Muscle of leg (tissue), 11 donors: ENCODE data around the gene EYS. TPM values are rescaled to one million over a fixed set of nuclear protein-coding genes. Genes with fewer than 3 reads are reported as not detected.
A peak's percentile ranks its signal among the peaks of the same experiment; 100 is the strongest.

Experiments used
- DNase-seq: peaks from one replicate; pipeline ENCODE4 v3.0.0; 2013
- H3K27ac ChIP-seq: one replicate; pipeline ENCODE4 v1.5.1; 2013; ENCODE audit warnings: mild to moderate bottlenecking, low read length, control low read depth
- H3K27me3 ChIP-seq: one replicate; pipeline ENCODE4 v1.6.1; 2013; ENCODE audit warnings: low read length; ENCODE audit not compliant: control insufficient read depth, insufficient read depth
- H3K36me3 ChIP-seq: one replicate; pipeline ENCODE4 v1.6.1; 2013; ENCODE audit warnings: low read length; ENCODE audit not compliant: control insufficient read depth, insufficient read depth
- H3K4me1 ChIP-seq: one replicate; pipeline ENCODE4 v1.6.1; 2013; ENCODE audit warnings: low read length; ENCODE audit not compliant: control insufficient read depth, insufficient read depth
- H3K4me3 ChIP-seq: one replicate; pipeline ENCODE4 v1.5.1; 2013; ENCODE audit warnings: low read length, control low read depth
- H3K9me3 ChIP-seq: replicated peaks from 2 replicates; pipeline ENCODE4 v1.6.1; 2013; ENCODE audit warnings: low read depth, low read length; ENCODE audit not compliant: control insufficient read depth
- WGBS: methylation state at CpG from one replicate; pipeline ENCODE4 v1.1.5; 2013; ENCODE audit warnings: missing lambda C conversion rate; ENCODE audit not compliant: insufficient coverage; 5-methylcytosine and 5-hydroxymethylcytosine counted together
- polyA plus RNA-seq, 8 donors: library from polyadenylated mRNA; unstranded; fragments of 120-200 nt; gene quantifications; one replicate each; pipeline versions ENCODE4 v1.2.1 to v1.2.3, GENCODE V29; 2013; ENCODE audit warnings: inconsistent platforms in 1 of 8, low replicate concordance in 1 of 8; ENCODE audit not compliant: insufficient read length in 8 of 8, insufficient read depth in 1 of 8
- total RNA-seq: library from RNA; stranded (reverse); fragments of 120-200 nt; gene quantifications from one replicate; pipeline ENCODE4 v1.2.4, GENCODE V29; 2013

Gene EYS
- total and polyA plus RNA-seq, 9 donors: 0.24 to 1.1 (median 0.66) TPM

DNA sequence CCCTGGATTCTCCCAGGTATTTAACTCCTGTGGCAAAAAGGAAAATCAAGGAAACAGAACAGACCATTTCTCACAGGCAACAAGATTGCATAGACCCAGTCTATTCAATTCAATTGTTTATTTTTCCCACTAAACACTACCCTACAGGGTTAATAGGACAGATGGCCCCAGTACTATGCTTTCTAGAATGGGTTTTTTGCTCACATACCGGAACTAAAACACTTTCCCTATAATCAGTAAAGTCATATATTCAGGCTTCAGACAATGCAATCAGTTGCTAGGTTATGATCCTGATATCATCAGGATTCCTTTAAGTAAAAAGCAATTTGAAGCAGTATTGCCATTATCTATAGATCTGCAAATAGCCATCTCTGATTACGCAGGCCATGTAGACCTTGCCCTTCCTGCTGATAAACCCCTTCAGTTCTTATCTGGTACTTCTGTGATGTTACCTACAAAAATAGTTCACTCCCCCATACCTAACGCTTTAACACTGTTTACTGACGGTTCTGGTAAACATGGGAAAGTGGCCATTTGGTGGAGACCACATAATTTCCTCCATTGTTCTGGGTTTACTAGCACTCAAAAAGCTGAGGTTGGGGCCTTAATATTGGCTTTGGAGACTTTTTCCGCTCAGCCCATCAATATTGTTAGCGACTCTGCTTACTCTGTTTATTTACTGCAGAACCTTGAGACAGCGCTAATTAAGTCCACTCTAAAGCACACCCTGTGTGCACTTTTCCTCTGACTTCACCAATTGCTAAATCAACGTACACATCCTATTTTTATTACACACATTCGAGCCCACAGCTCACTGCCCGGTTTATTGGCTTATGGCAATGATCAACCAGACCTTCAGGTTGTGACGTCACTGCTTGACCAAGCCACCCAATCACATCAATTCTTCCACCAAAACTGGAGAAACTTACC is 1405.5 kb downstream of the EYS start:
- Histone ChIP-seq H3K27ac (no peak overlapping the region), H3K27me3 (no peaks in the 10 kb centered on the region), H3K36me3 (no peaks in the 10 kb centered on the region), H3K4me1 (no peaks in the 10 kb centered on the region), H3K9me3 (peaks cover 6% of the 10 kb centered on the region), H3K4me3 (no peak overlapping the region)
- WGBS: 92% methylated on average over 7 of the region's 11 CpGs
- no peak for DNase-seq

DNA sequence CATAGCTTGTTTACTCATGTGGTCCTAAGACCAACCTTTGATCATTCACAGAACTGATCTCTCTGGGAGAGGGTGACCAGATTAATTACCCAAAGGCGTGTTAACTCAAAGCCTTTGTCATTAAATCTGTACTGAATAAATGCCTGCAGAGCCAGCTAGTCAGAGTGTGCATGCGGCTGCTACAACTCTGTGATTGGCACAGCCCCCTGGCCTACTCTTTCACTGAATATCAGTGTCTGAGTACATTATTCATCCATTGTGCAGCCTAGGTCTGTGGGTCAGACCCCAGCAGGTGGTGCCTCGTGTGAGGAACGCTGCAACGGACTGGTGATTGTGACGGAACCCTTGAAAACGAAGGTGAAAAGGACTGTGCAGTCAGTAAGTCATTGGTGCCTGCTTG is 1407.8 kb downstream of the EYS start:
- 90% methylated on average over 7 of the region's 7 CpGs for WGBS
- Histone ChIP-seq H3K27ac (no peak overlapping the region), H3K9me3 (peaks cover 6% of the 10 kb centered on the region)

DNA sequence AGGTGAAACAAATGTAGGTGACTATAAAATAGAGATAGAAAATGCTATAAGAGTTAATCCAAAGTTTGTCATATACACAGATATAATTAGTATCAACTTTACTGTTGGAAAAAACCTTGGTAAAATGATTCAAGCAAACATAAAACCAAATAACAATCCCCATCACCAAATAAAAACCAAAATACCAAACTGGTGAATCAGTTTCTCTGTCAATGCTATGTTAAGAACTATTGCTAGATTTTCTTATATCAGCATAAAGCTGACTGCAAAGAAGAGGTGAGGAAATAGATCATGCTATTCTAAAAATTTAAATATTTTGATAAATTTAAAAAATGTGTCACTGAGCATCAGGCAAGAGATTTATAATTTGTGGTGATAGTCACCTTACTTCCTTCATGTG is 1413.0 kb downstream of the EYS start:
- no peak for DNase-seq
- Histone ChIP-seq H3K4me3 (no peak overlapping the region), H3K27ac (no peak overlapping the region)

More for the DNA sequence above, 1407.8 kb downstream of the EYS start:
- H3K27me3 ChIP-seq: no peaks in the 10 kb centered on the region
- no peaks in the 10 kb centered on the region for H3K36me3 ChIP-seq
- H3K4me3 ChIP-seq: no peak overlapping the region
- DNase-seq: no peak
- H3K4me1 ChIP-seq: no peaks in the 10 kb centered on the region

DNA sequence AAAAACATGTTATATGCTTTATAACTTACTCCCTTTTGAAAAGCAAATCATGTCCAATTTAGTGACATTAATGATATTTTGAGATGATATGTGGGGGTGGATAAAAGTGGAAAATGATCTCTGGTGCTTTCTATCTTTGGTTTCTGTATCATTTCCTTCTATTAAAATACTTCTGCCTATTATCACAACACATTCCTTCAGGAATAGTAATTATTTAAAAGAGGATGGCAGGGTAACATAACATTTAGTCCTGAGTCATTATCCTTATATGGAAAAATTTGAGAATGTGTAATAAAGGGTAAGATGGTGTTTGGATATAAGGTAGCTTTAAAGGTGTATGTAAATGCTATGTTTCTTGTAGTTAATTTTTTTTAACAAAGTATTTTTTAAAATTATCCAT is 1413.7 kb downstream of the EYS start:
- Histone ChIP-seq H3K9me3 (no peaks in the 10 kb centered on the region), H3K27ac (no peak overlapping the region), H3K4me1 (no peaks in the 10 kb centered on the region), H3K36me3 (no peaks in the 10 kb centered on the region), H3K27me3 (no peaks in the 10 kb centered on the region), H3K4me3 (no peak overlapping the region)
- DNase-seq: no peak

More for the DNA sequence above, 1413.0 kb downstream of the EYS start:
- H3K36me3 ChIP-seq: no peaks in the 10 kb centered on the region
- H3K9me3 ChIP-seq: no peaks in the 10 kb centered on the region
- no peaks in the 10 kb centered on the region for H3K4me1 ChIP-seq
- no peaks in the 10 kb centered on the region for H3K27me3 ChIP-seq

DNA sequence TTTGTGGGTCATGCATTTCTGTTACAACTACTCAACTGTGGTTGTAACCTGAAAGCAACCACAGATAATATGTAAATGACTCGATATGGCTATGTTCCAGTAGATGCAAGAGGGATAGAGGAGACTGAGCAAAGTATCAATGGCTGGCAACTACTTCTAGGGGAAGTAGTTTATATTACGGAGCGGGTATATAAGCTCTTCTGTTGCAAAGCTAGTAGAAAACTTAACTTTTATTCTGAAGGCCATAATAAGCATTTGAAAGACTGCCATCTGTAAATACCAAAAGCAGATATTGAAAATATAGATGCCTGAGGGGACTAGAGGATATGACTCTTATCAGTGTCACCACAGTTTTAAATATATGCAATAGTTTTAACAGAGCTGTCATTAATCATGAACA is 1416.2 kb downstream of the EYS start:
- H3K27me3 ChIP-seq: no peaks in the 10 kb centered on the region
- WGBS: no CpG with 5 or more reads among the region's 3 CpGs
- no peak for DNase-seq
- no peak overlapping the region for H3K4me3 ChIP-seq
- H3K4me1 ChIP-seq: no peaks in the 10 kb centered on the region
- no peaks in the 10 kb centered on the region for H3K9me3 ChIP-seq
- H3K27ac ChIP-seq: no peak overlapping the region
- H3K36me3 ChIP-seq: no peaks in the 10 kb centered on the region

DNA sequence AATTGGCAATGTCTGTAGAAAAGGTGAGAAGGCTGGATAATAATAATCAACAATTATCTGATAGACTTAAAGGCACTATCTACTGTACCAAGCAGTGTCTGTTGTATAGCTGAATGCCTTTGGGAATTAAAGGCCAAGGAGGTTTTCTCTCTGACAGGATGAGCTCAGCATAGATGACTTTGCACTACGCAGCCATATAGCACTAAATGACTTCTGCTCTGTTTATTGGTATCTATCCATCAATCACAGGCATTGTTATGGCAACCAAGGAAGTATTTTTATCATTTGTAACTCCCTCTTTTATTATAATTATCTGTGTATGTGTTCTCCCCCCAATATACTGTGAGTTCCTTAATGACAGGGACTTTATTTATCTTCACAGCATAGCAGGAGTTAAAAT is 1417.1 kb downstream of the EYS start:
- Histone ChIP-seq H3K27me3 (no peaks in the 10 kb centered on the region), H3K4me3 (no peak overlapping the region), H3K27ac (no peak overlapping the region), H3K9me3 (no peaks in the 10 kb centered on the region), H3K36me3 (no peaks in the 10 kb centered on the region), H3K4me1 (no peaks in the 10 kb centered on the region)
- WGBS: no CpG with 5 or more reads among the region's 1 CpG
- DNase-seq: no peak

DNA sequence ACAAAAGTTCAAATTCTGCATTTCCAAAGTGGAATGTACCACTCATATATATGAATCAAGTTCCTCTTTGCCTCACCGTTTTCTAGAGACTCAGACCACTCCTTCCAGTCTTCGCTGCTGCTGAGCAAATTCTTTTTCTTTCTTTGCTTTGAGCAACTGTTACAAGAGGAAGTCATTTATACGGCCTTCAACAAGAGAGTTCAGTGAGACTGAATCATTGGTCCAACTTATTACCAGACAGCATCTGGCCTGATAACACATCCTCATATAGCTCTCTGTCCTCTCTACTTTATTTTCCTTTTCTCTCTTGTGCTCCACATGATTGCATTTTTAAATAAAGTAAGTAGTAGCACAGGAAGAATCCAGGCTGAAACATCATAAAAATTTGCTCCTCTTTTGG is 1418.7 kb downstream of the EYS start:
- Histone ChIP-seq H3K27ac (no peak overlapping the region), H3K9me3 (no peaks in the 10 kb centered on the region), H3K4me1 (no peaks in the 10 kb centered on the region), H3K36me3 (no peaks in the 10 kb centered on the region), H3K27me3 (no peaks in the 10 kb centered on the region), H3K4me3 (no peak overlapping the region)
- WGBS: 31% methylated on average over 3 of the region's 3 CpGs
- DNase-seq: peak; percentile 11

DNA sequence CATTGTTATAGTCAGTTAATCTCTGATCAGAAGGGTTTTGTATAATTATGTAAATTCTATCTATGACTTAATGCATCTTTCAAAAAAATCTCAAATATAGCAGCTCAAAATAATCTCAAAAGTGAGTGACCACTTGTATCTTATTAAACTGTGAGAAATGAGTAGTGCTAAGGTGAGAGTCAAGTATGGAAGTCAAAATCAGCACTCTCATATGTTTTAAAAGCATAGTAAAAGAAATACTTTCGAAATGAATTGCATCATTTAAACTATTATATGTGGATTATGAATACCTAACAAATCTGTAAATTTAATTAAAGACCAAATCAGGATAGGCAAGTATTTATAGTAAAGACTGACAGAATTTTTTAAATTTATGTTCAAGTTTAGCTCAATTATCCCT is 1425.9 kb downstream of the EYS start:
- no peak for DNase-seq
- Histone ChIP-seq H3K9me3 (no peaks in the 10 kb centered on the region), H3K36me3 (no peaks in the 10 kb centered on the region), H3K4me3 (no peak overlapping the region), H3K27ac (no peak overlapping the region), H3K27me3 (no peaks in the 10 kb centered on the region), H3K4me1 (no peaks in the 10 kb centered on the region)
- no CpG with 5 or more reads among the region's 1 CpG for WGBS

DNA sequence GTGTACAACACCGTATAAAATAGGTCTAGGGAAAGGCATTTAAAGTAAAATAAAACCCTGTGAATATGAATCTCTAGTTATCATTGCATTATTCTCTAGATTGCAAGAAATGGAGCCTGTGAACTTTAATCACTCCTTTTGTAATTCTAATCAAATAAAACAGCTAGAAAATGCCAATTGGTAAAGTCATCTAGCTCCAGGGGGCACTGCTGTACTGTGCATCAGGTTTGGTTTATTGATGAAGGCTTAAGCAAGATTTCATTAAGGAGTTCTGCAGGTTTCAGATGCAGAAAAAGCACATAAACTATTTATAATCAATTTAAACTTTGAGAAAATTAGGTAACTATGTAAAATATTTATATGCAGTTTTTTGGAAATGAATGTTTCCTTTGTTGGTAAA is 1426.5 kb downstream of the EYS start:
- Histone ChIP-seq H3K27me3 (no peaks in the 10 kb centered on the region), H3K4me3 (no peak overlapping the region), H3K4me1 (no peaks in the 10 kb centered on the region), H3K27ac (no peak overlapping the region), H3K36me3 (no peaks in the 10 kb centered on the region), H3K9me3 (no peaks in the 10 kb centered on the region)
- no CpG with 5 or more reads among the region's 1 CpG for WGBS
- DNase-seq: peak; percentile 72

DNA sequence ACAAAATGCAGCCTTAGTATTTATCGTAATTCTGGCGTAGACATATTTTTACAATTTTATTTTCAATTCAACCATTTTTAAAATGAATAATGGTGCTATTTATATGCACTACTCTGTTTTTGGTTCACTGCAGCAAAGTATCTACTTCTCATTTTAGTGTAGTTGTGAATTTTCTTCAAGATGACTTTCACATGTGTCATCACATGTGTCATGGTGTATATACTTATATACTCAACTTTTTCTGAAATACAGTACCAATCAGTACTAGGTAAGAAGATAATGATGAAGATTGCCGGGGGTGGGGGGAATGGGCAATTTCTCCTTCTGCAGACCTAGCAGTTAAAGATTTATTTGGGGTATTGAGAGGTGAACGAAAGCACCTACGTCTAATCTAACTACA is 1436.9 kb downstream of the EYS start:
- Histone ChIP-seq H3K27ac (no peak overlapping the region), H3K36me3 (no peaks in the 10 kb centered on the region), H3K4me3 (no peak overlapping the region), H3K27me3 (no peaks in the 10 kb centered on the region), H3K9me3 (peaks cover 2% of the 10 kb centered on the region), H3K4me1 (no peaks in the 10 kb centered on the region)
- DNase-seq: no peak
- WGBS: no CpG with 5 or more reads among the region's 5 CpGs
